Activated T-helper 17 cell treated with anti-CD3 and anti-CD28 coated beads, Interleukin-2, amount 50 U/mL, for 72 hours (primary cell): ENCODE results near the gene ABCA8. TPM values are rescaled to one million over a fixed set of nuclear protein-coding genes. Genes with fewer than 3 reads are reported as not detected.

ENCODE experiments used
- ATAC-seq: fragments of 150-1000 bp; cut with Tn5 transposase; replicated peaks from 2 replicates; pipeline ENCODE4 v1.10.0; 2021; ENCODE audit warnings: mild to moderate bottlenecking, moderate library complexity
- H3K27ac Mint-ChIP-seq: one replicate; pipeline ENCODE4 v1.8.0; 2022; ENCODE audit warnings: mixed read lengths
- H3K27me3 Mint-ChIP-seq: one replicate; pipeline ENCODE4 v1.8.0; 2022; ENCODE audit warnings: mixed read lengths
- H3K36me3 Mint-ChIP-seq: one replicate; pipeline ENCODE4 v1.8.0; 2022; ENCODE audit warnings: low read depth, mild to moderate bottlenecking, mixed read lengths
- H3K4me1 Mint-ChIP-seq: one replicate; pipeline ENCODE4 v1.8.0; 2022; ENCODE audit warnings: mixed read lengths
- H3K4me3 Mint-ChIP-seq: one replicate; pipeline ENCODE4 v1.8.0; 2022; ENCODE audit warnings: mild to moderate bottlenecking, mixed read lengths
- H3K9me3 Mint-ChIP-seq: one replicate; pipeline ENCODE4 v1.8.0; 2022; ENCODE audit warnings: mixed read lengths
- total RNA-seq, 2 donors: library from RNA; stranded (reverse); gene quantifications; one replicate each; pipeline ENCODE4 v1.2.3, GENCODE V29; 2022

ABCA8 gene
- total RNA-seq, 2 donors from 2014 or later, result not detected

- no peaks in the 10 kb centered on the region for H3K9me3 Mint-ChIP-seq
- H3K4me3 Mint-ChIP-seq, result no peak overlapping the region
- peaks cover 16% of the 10 kb centered on the region for H3K27me3 Mint-ChIP-seq
- H3K4me1 Mint-ChIP-seq, result no peaks in the 10 kb centered on the region
- no peak for ATAC-seq
- no peaks in the 10 kb centered on the region for H3K36me3 Mint-ChIP-seq
- H3K27ac Mint-ChIP-seq, result no peak overlapping the region
These were observed 44.3 kb downstream of the ABCA8 start for GRCh38 chr17:68910789-68911431.

GRCh38 chr17:68910251-68910705 is 44.9 kb downstream of the ABCA8 start:
- no peaks in the 10 kb centered on the region for H3K36me3 Mint-ChIP-seq
- no peaks in the 10 kb centered on the region for H3K4me1 Mint-ChIP-seq
- H3K27ac Mint-ChIP-seq, result no peak overlapping the region
- ATAC-seq, result no peak
- no peaks in the 10 kb centered on the region for H3K9me3 Mint-ChIP-seq
- no peak overlapping the region for H3K4me3 Mint-ChIP-seq
- peaks cover 16% of the 10 kb centered on the region for H3K27me3 Mint-ChIP-seq

GRCh38 chr17:68909066-68909465 is 46.1 kb downstream of the ABCA8 start:
- Mint-ChIP-seq H3K9me3 (no peaks in the 10 kb centered on the region), H3K4me1 (no peaks in the 10 kb centered on the region), H3K4me3 (no peak overlapping the region), H3K27me3 (peaks cover 11% of the 10 kb centered on the region), H3K36me3 (no peaks in the 10 kb centered on the region), H3K27ac (no peak overlapping the region)
- no peak for ATAC-seq

- no peaks in the 10 kb centered on the region for H3K36me3 Mint-ChIP-seq
- peak; percentile 35 for ATAC-seq
- H3K27me3 Mint-ChIP-seq, result peaks cover 11% of the 10 kb centered on the region
- H3K4me3 Mint-ChIP-seq, result no peak overlapping the region
- H3K9me3 Mint-ChIP-seq, result no peaks in the 10 kb centered on the region
- no peak overlapping the region for H3K27ac Mint-ChIP-seq
- no peaks in the 10 kb centered on the region for H3K4me1 Mint-ChIP-seq
These were observed 47.1 kb downstream of the ABCA8 start for GRCh38 chr17:68908045-68908444.

- Mint-ChIP-seq H3K36me3 (no peaks in the 10 kb centered on the region), H3K27ac (no peak overlapping the region), H3K27me3 (peaks cover 11% of the 10 kb centered on the region), H3K4me3 (no peak overlapping the region), H3K9me3 (no peaks in the 10 kb centered on the region), H3K4me1 (no peaks in the 10 kb centered on the region)
- no peak for ATAC-seq
These were observed 48.6 kb downstream of the ABCA8 start for GRCh38 chr17:68906638-68907037.

GRCh38 chr17:68903286-68903685 is 51.9 kb downstream of the ABCA8 start:
- H3K4me3 Mint-ChIP-seq, result no peak overlapping the region
- no peaks in the 10 kb centered on the region for H3K4me1 Mint-ChIP-seq
- H3K36me3 Mint-ChIP-seq, result no peaks in the 10 kb centered on the region
- no peak for ATAC-seq
- no peak overlapping the region for H3K27ac Mint-ChIP-seq
- H3K27me3 Mint-ChIP-seq, result peaks cover 14% of the 10 kb centered on the region
- H3K9me3 Mint-ChIP-seq, result no peaks in the 10 kb centered on the region

- ATAC-seq, result no peak
- H3K36me3 Mint-ChIP-seq, result no peaks in the 10 kb centered on the region
- peaks cover 27% of the 10 kb centered on the region for H3K27me3 Mint-ChIP-seq
- H3K9me3 Mint-ChIP-seq, result peaks cover 12% of the 10 kb centered on the region
- H3K4me1 Mint-ChIP-seq, result no peaks in the 10 kb centered on the region
- H3K4me3 Mint-ChIP-seq, result no peak overlapping the region
- H3K27ac Mint-ChIP-seq, result no peak overlapping the region
These were observed 57.6 kb downstream of the ABCA8 start for GRCh38 chr17:68897557-68897956.

- H3K27ac Mint-ChIP-seq, result no peak overlapping the region
- ATAC-seq, result no peak
- no peaks in the 10 kb centered on the region for H3K36me3 Mint-ChIP-seq
- H3K4me3 Mint-ChIP-seq, result no peak overlapping the region
- no peaks in the 10 kb centered on the region for H3K4me1 Mint-ChIP-seq
- H3K9me3 Mint-ChIP-seq, result peaks cover 9% of the 10 kb centered on the region
- peaks cover 16% of the 10 kb centered on the region for H3K27me3 Mint-ChIP-seq
These were observed 62.5 kb downstream of the ABCA8 start for GRCh38 chr17:68892658-68893057.

- H3K9me3 Mint-ChIP-seq, result peaks cover 7% of the 10 kb centered on the region
- no peaks in the 10 kb centered on the region for H3K36me3 Mint-ChIP-seq
- peaks cover 14% of the 10 kb centered on the region for H3K27me3 Mint-ChIP-seq
- H3K4me1 Mint-ChIP-seq, result no peaks in the 10 kb centered on the region
- ATAC-seq, result no peak
- H3K4me3 Mint-ChIP-seq, result no peak overlapping the region
- H3K27ac Mint-ChIP-seq, result no peak overlapping the region
These were observed 63.0 kb downstream of the ABCA8 start for GRCh38 chr17:68892193-68892592.

- Mint-ChIP-seq H3K4me3 (no peak overlapping the region), H3K27me3 (peaks cover 11% of the 10 kb centered on the region), H3K36me3 (no peaks in the 10 kb centered on the region), H3K4me1 (no peaks in the 10 kb centered on the region), H3K9me3 (no peaks in the 10 kb centered on the region), H3K27ac (no peak overlapping the region)
- ATAC-seq, result no peak
These were observed 68.8 kb downstream of the ABCA8 start for GRCh38 chr17:68886401-68886800.

GRCh38 chr17:68884888-68885287 is 70.3 kb downstream of the ABCA8 start:
- peaks cover 11% of the 10 kb centered on the region for H3K27me3 Mint-ChIP-seq
- no peaks in the 10 kb centered on the region for H3K9me3 Mint-ChIP-seq
- H3K4me1 Mint-ChIP-seq, result no peaks in the 10 kb centered on the region
- no peaks in the 10 kb centered on the region for H3K36me3 Mint-ChIP-seq
- H3K27ac Mint-ChIP-seq, result no peak overlapping the region
- H3K4me3 Mint-ChIP-seq, result no peak overlapping the region
- no peak for ATAC-seq

GRCh38 chr17:68878226-68878885 is 76.8 kb downstream of the ABCA8 start:
- no peak for ATAC-seq
- Mint-ChIP-seq H3K9me3 (peaks cover 4% of the 10 kb centered on the region), H3K4me3 (no peak overlapping the region), H3K4me1 (no peaks in the 10 kb centered on the region), H3K36me3 (no peaks in the 10 kb centered on the region), H3K27ac (no peak overlapping the region), H3K27me3 (peaks cover 20% of the 10 kb centered on the region)

GRCh38 chr17:68871447-68871846 is 83.7 kb downstream of the ABCA8 start:
- ATAC-seq, result no peak
- H3K4me3 Mint-ChIP-seq, result no peak overlapping the region
- peaks cover 12% of the 10 kb centered on the region for H3K27me3 Mint-ChIP-seq
- no peaks in the 10 kb centered on the region for H3K4me1 Mint-ChIP-seq
- H3K9me3 Mint-ChIP-seq, result no peaks in the 10 kb centered on the region
- H3K27ac Mint-ChIP-seq, result no peak overlapping the region
- H3K36me3 Mint-ChIP-seq, result no peaks in the 10 kb centered on the region

GRCh38 chr17:68870976-68871375 is 84.2 kb downstream of the ABCA8 start:
- Mint-ChIP-seq H3K36me3 (no peaks in the 10 kb centered on the region), H3K9me3 (no peaks in the 10 kb centered on the region), H3K4me3 (no peak overlapping the region), H3K27me3 (peaks cover 13% of the 10 kb centered on the region), H3K27ac (no peak overlapping the region), H3K4me1 (no peaks in the 10 kb centered on the region)
- no peak for ATAC-seq

GRCh38 chr17:68870161-68870826 is 84.9 kb downstream of the ABCA8 start:
- H3K9me3 Mint-ChIP-seq, result no peaks in the 10 kb centered on the region
- peaks cover 6% of the 10 kb centered on the region for H3K27me3 Mint-ChIP-seq
- no peak overlapping the region for H3K4me3 Mint-ChIP-seq
- no peak for ATAC-seq
- H3K27ac Mint-ChIP-seq, result no peak overlapping the region
- no peaks in the 10 kb centered on the region for H3K36me3 Mint-ChIP-seq
- H3K4me1 Mint-ChIP-seq, result no peaks in the 10 kb centered on the region
